Esophagus squamous epithelium (tissue), 4 donors: Measurements from ENCODE around the gene TMUB1.

Experiments used
- CTCF ChIP-seq, 6 experiments: fragments of 450-650 bp in 4 of 6; fragments of 200-600 bp in 2 of 6; sonication (generic) in 2 of 6; IDR thresholded peaks; one replicate each; pipeline ENCODE4 v1.5.1; 2016 to 2019; ENCODE audit warnings: antibody characterized with exemption in 6 of 6, mild to moderate bottlenecking in 4 of 6, moderate library complexity in 4 of 6
- POLR2A ChIP-seq, 4 donors: fragments of 450-650 bp; IDR thresholded peaks; one replicate each; pipeline ENCODE4 v1.6.1; 2017; ENCODE audit warnings: antibody characterized with exemption in 4 of 4, mild to moderate bottlenecking in 4 of 4, moderate library complexity in 3 of 4

- TF ChIP-seq CTCF (IDR thresholded peaks at IDR 0.05) (peak in 1 of 6 experiments; percentile 14), POLR2A (IDR thresholded peaks at IDR 0.05) (peak in 3 of 4 donors; percentile 70 to 73 (median 71))
These were observed 2.6 kb downstream of the TMUB1 start, which contains the start of gene FASTK for GRCh38 chr7:151080522-151081169.
